ENCODE data around the gene DPYSL3. TPM values are rescaled to one million over a fixed set of nuclear protein-coding genes. Genes with fewer than 3 reads are reported as not detected.

DPYSL3 gene
- polyA plus RNA-seq, 1 donor (not counting 4 experiments of a cell fraction or from before 2014, with no cell fraction given) = 4.8 TPM

DNA sequence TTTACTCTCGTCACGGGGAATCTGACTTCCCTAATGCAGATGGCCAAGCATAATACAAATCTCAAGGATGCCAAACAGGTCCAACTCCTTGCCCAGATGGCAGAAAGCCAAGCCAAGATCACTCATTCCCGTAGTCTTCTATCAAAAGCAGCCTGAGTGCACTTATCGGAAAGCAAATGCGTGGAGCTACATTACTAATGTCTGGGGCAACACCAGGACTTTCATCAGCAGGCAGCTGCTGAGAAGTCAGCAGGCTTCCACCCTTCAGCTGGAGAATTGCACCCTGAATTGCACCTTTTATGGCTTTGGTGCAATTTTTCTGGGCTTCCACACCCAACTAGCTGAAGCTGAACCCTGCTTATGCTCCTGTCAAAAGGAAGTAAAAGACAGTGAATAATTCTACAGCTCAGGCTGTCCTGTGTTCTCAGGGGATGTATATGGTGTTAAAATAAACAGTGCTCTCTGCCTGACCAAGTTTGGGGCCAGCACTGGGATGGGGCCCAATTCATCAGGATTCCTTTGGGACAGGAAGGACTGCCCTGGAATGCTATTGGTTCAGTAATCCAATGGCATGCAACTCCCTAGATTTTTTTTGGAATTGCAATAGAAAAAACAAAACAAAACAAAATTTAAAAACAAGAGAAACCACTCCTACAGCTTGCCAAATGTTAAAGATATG, 92.6 kb downstream of the DPYSL3 start:
- dilution Hi-C loops (cut with MboI; ENCODE audit: extremely low pct_ligation_motif_present, low sequenced_read_pairs) = no loop called here
- H3K27me3 ChIP-seq (ENCODE audit: control insufficient read depth, extremely low read depth, insufficient read depth, low read length) = no peaks in the 10 kb centered on the region
- no peak overlapping the region for H3K27ac ChIP-seq (ENCODE audit: control insufficient read depth, insufficient read depth, low read length)
- no peak overlapping the region for H3K9ac ChIP-seq (ENCODE audit: control insufficient read depth, extremely low read depth, insufficient read depth, low read length)
- H3K36me3 ChIP-seq (ENCODE audit: control insufficient read depth in 2 of 2, extremely low read depth in 1 of 2, insufficient read depth in 2 of 2, low read length in 2 of 2) = no peaks in the 10 kb centered on the region
- H3K4me3 ChIP-seq (ENCODE audit: control insufficient read depth in 2 of 3, extremely low read depth in 1 of 3, insufficient read depth in 2 of 3, low read depth in 1 of 3, low read length in 3 of 3) = no peak overlapping the region
- FAIRE-seq = no peak
- no peaks in the 10 kb centered on the region for H3K4me1 ChIP-seq (ENCODE audit: control insufficient read depth, extremely low read depth, insufficient read depth, low read length)
- H3K9me3 ChIP-seq (ENCODE audit: control insufficient read depth, low read depth, low read length) = no peaks in the 10 kb centered on the region
- DNase-seq (ENCODE audit: low read depth, low spot score) = no peak
- H2AFZ ChIP-seq (ENCODE audit: control insufficient read depth, low read length) = no peak overlapping the region
- no peak overlapping the region for H3K4me2 ChIP-seq (ENCODE audit: control insufficient read depth, extremely low read depth, insufficient read depth, low read depth, low read length)
- no peaks in the 10 kb centered on the region for H3K9me1 ChIP-seq (ENCODE audit: control insufficient read depth, extremely low read depth, insufficient read depth, low read length)
- TF ChIP-seq EZH2 (IDR thresholded peaks at IDR 0.05; ENCODE audit: low read length) (no peak), CTCF (optimal IDR thresholded peaks at IDR 0.05 in 1 of 3, IDR thresholded peaks at IDR 0.05 in 1 of 3, conservative IDR thresholded peaks at IDR 0.05 in 1 of 3; ENCODE audit: extremely low read depth in 1 of 3, insufficient read depth in 2 of 3, low read length in 3 of 3) (no peak)
- no peaks in the 10 kb centered on the region for H4K20me1 ChIP-seq (ENCODE audit: control insufficient read depth, extremely low read depth, insufficient read depth, low read length)
- H3K79me2 ChIP-seq (ENCODE audit: control insufficient read depth, insufficient read depth, low read length) = no peaks in the 10 kb centered on the region

- TF ChIP-seq CTCF (optimal IDR thresholded peaks at IDR 0.05 in 1 of 3, IDR thresholded peaks at IDR 0.05 in 1 of 3, conservative IDR thresholded peaks at IDR 0.05 in 1 of 3; ENCODE audit: extremely low read depth in 1 of 3, insufficient read depth in 2 of 3, low read length in 3 of 3) = no peak
- no peak for TF ChIP-seq EZH2 (IDR thresholded peaks at IDR 0.05; ENCODE audit: low read length)
- Histone ChIP-seq H3K9ac (ENCODE audit: control insufficient read depth, extremely low read depth, insufficient read depth, low read length) (no peak overlapping the region), H3K4me3 (ENCODE audit: control insufficient read depth in 2 of 3, extremely low read depth in 1 of 3, insufficient read depth in 2 of 3, low read depth in 1 of 3, low read length in 3 of 3) (no peak overlapping the region), H3K4me2 (ENCODE audit: control insufficient read depth, extremely low read depth, insufficient read depth, low read depth, low read length) (no peak overlapping the region), H2AFZ (ENCODE audit: control insufficient read depth, low read length) (no peak overlapping the region), H3K9me3 (ENCODE audit: control insufficient read depth, low read depth, low read length) (no peaks in the 10 kb centered on the region), H3K9me1 (ENCODE audit: control insufficient read depth, extremely low read depth, insufficient read depth, low read length) (no peaks in the 10 kb centered on the region), H3K27ac (ENCODE audit: control insufficient read depth, insufficient read depth, low read length) (no peak overlapping the region), H3K36me3 (ENCODE audit: control insufficient read depth in 2 of 2, extremely low read depth in 1 of 2, insufficient read depth in 2 of 2, low read length in 2 of 2) (no peaks in the 10 kb centered on the region), H3K79me2 (ENCODE audit: control insufficient read depth, insufficient read depth, low read length) (no peaks in the 10 kb centered on the region), H3K27me3 (ENCODE audit: control insufficient read depth, extremely low read depth, insufficient read depth, low read length) (no peaks in the 10 kb centered on the region), H3K4me1 (ENCODE audit: control insufficient read depth, extremely low read depth, insufficient read depth, low read length) (no peaks in the 10 kb centered on the region), H4K20me1 (ENCODE audit: control insufficient read depth, extremely low read depth, insufficient read depth, low read length) (no peaks in the 10 kb centered on the region)
- FAIRE-seq (no peak), DNase-seq (ENCODE audit: low read depth, low spot score) (no peak)
- dilution Hi-C loops (cut with MboI; ENCODE audit: extremely low pct_ligation_motif_present, low sequenced_read_pairs) = no loop called here
These were observed 94.2 kb downstream of the DPYSL3 start for GRCh38 chr5:147415651-147416050.
